Nephron progenitor cell (in vitro differentiated cells): ENCODE results near the gene PDXK.
A peak's percentile ranks its signal among the peaks of the same experiment; 100 is the strongest.

Source experiments
- DNase-seq: peaks from one replicate; pipeline ENCODE4 v3.0.0; 2021
- H3K27ac Mint-ChIP-seq: 2 replicates; pipeline ENCODE4 v1.8.0; 2021; ENCODE audit warnings: mild to moderate bottlenecking, moderate library complexity, mixed read lengths
- H3K27me3 Mint-ChIP-seq: 2 replicates; pipeline ENCODE4 v1.8.0; 2021; ENCODE audit warnings: mild to moderate bottlenecking, low read depth, mixed read lengths; ENCODE audit not compliant: poor library complexity
- H3K36me3 Mint-ChIP-seq: 2 replicates; pipeline ENCODE4 v1.8.0; 2021; ENCODE audit warnings: low read depth, mixed read lengths
- H3K4me1 Mint-ChIP-seq: 2 replicates; pipeline ENCODE4 v1.8.0; 2021; ENCODE audit warnings: mixed read lengths
- H3K4me3 Mint-ChIP-seq: 2 replicates; pipeline ENCODE4 v1.8.0; 2021; ENCODE audit warnings: mild to moderate bottlenecking, moderate library complexity, mixed read lengths
- H3K9me3 Mint-ChIP-seq: 2 replicates; pipeline ENCODE4 v1.8.0; 2021; ENCODE audit warnings: mild to moderate bottlenecking, moderate library complexity, mixed read lengths
- CTCF ChIP-seq: fragments of 200-600 bp; sonication (generic); IDR thresholded peaks from 2 replicates; pipeline ENCODE4 v1.5.0; 2021; ENCODE audit warnings: antibody characterized with exemption

The PDXK gene

GRCh38 chr21:43808832-43809251 is 89.9 kb downstream of the PDXK start:
- no peak overlapping the region for H3K4me3 Mint-ChIP-seq
- no peak for DNase-seq
- H3K27ac Mint-ChIP-seq: no peak overlapping the region
- no peak for TF ChIP-seq CTCF
- H3K4me1 Mint-ChIP-seq: peaks cover 29% of the 10 kb centered on the region
- no peaks in the 10 kb centered on the region for H3K9me3 Mint-ChIP-seq
- no peaks in the 10 kb centered on the region for H3K36me3 Mint-ChIP-seq
- peaks cover 4% of the 10 kb centered on the region for H3K27me3 Mint-ChIP-seq

- Mint-ChIP-seq H3K4me3 (no peak overlapping the region), H3K27me3 (peaks cover 4% of the 10 kb centered on the region), H3K27ac (no peak overlapping the region), H3K9me3 (no peaks in the 10 kb centered on the region), H3K36me3 (no peaks in the 10 kb centered on the region), H3K4me1 (peaks cover 33% of the 10 kb centered on the region)
- DNase-seq: no peak
- TF ChIP-seq CTCF: no peak
Measured at GRCh38 chr21:43809346-43809799, 90.4 kb downstream of the PDXK start.

- no peak overlapping the region for H3K27ac Mint-ChIP-seq
- peaks cover 9% of the 10 kb centered on the region for H3K27me3 Mint-ChIP-seq
- no peaks in the 10 kb centered on the region for H3K9me3 Mint-ChIP-seq
- no peak for DNase-seq
- H3K4me3 Mint-ChIP-seq: no peak overlapping the region
- peaks cover 39% of the 10 kb centered on the region for H3K4me1 Mint-ChIP-seq
- no peaks in the 10 kb centered on the region for H3K36me3 Mint-ChIP-seq
- TF ChIP-seq CTCF: no peak
Measured at GRCh38 chr21:43809853-43810504, 91.0 kb downstream of the PDXK start.

GRCh38 chr21:43810505-43811261 is 91.8 kb downstream of the PDXK start:
- Mint-ChIP-seq H3K4me1 (peaks cover 39% of the 10 kb centered on the region), H3K36me3 (no peaks in the 10 kb centered on the region), H3K27me3 (peaks cover 9% of the 10 kb centered on the region), H3K4me3 (no peak overlapping the region), H3K27ac (no peak overlapping the region), H3K9me3 (no peaks in the 10 kb centered on the region)
- DNase-seq: peak; percentile 95
- peak; percentile 88 for TF ChIP-seq CTCF

GRCh38 chr21:43811262-43812105 is 92.6 kb downstream of the PDXK start:
- no peak for DNase-seq
- H3K4me3 Mint-ChIP-seq: no peak overlapping the region
- peaks cover 9% of the 10 kb centered on the region for H3K27me3 Mint-ChIP-seq
- H3K27ac Mint-ChIP-seq: no peak overlapping the region
- peaks cover 34% of the 10 kb centered on the region for H3K4me1 Mint-ChIP-seq
- H3K9me3 Mint-ChIP-seq: no peaks in the 10 kb centered on the region
- TF ChIP-seq CTCF: no peak
- H3K36me3 Mint-ChIP-seq: no peaks in the 10 kb centered on the region
